ENCODE results near the gene ZNF556. TPM values are rescaled to one million over a fixed set of nuclear protein-coding genes. Genes with fewer than 3 reads are reported as not detected.

ZNF556 gene
- total RNA-seq, 2 donors from 2014 or later, result not detected

DNA sequence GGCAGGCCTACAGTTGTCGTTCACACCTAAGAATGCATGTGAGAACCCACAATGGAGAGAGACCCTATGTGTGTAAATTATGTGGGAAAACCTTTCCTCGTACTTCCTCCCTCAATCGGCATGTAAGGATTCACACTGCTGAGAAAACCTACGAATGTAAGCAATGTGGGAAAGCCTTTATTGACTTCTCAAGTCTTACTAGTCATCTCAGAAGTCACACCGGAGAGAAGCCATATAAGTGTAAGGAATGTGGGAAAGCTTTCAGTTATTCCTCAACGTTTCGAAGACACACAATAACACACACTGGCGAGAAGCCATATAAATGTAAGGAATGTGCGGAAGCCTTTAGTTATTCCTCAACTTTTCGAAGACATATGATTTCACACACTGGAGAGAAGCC, 14.5 kb upstream of the ZNF556 start:
- Histone ChIP-seq H3K27me3 (no peaks in the 10 kb centered on the region), H3K4me1 (no peaks in the 10 kb centered on the region), H3K4me3 (no peak overlapping the region), H3K9me3 (peaks cover 2 to 42% (median 3%) of the 10 kb centered on the region in 3 donors), H3K27ac (no peak overlapping the region), H3K36me3 (replicated peaks in 1 of 2; ENCODE audit: insufficient read depth in 1 of 2, low read depth in 2 of 2) (peaks cover 22 to 23% of the 10 kb centered on the region in 2 donors)
- 97 to 99% methylated on average over 10 of the region's 10 CpGs for WGBS, 2 donors
- TF ChIP-seq, protein P1, sequence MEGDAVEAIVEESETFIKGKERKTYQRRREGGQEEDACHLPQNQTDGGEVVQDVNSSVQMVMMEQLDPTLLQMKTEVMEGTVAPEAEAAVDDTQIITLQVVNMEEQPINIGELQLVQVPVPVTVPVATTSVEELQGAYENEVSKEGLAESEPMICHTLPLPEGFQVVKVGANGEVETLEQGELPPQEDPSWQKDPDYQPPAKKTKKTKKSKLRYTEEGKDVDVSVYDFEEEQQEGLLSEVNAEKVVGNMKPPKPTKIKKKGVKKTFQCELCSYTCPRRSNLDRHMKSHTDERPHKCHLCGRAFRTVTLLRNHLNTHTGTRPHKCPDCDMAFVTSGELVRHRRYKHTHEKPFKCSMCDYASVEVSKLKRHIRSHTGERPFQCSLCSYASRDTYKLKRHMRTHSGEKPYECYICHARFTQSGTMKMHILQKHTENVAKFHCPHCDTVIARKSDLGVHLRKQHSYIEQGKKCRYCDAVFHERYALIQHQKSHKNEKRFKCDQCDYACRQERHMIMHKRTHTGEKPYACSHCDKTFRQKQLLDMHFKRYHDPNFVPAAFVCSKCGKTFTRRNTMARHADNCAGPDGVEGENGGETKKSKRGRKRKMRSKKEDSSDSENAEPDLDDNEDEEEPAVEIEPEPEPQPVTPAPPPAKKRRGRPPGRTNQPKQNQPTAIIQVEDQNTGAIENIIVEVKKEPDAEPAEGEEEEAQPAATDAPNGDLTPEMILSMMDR (IDR thresholded peaks at IDR 0.05), result no peak
- TF ChIP-seq POLR2A (IDR thresholded peaks at IDR 0.05), result no peak
- intact Hi-C loops (cut with DNase I), result no loop called here
- ATAC-seq (no peak), DNase-seq (no peak)

DNA sequence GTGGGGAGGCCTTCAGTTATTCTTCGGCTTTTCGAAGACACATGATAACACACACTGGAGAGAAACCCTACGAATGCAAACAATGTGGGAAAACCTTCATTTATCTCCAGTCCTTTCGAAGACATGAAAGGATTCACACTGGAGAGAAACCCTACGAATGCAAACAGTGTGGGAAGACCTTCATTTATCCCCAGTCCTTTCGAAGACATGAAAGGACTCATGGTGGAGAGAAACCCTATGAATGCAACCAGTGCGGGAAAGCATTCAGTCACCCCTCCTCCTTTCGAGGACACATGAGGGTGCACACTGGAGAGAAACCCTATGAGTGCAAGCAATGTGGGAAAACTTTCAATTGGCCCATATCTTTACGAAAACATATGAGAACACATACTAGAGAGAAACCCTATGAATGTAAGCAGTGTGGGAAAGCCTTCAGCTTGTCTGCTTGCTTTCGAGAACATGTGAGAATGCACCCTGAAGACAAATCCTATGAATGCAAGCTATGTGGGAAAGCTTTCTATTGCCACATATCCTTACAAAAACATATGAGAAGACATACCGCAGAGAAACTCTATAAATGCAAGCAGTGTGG, 14.0 kb upstream of the ZNF556 start:
- H3K36me3 ChIP-seq (replicated peaks in 1 of 2; ENCODE audit: insufficient read depth in 1 of 2, low read depth in 2 of 2), result peaks cover 22 to 23% of the 10 kb centered on the region in 2 donors
- intact Hi-C loops (cut with DNase I), result no loop called here
- 94 to 96% methylated on average over 11 of the region's 11 CpGs for WGBS, 2 donors

DNA sequence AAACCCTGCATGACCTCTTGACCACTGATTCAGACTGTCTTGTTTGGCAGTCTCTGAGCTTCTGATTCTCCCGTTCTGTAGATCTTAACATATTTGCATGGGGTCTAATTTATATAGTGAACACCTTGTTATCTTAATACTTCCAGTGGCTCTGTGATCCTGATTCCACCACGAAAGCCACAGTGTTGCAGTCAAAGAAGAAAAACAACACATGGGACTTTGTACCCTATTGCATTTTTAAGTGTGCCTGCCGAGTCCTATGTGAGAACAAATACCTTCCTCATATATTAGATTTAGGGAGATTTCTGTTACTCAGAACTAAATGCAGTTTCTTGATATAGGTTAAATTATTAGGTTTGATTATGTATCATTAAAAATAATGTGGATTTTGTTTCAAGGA, 12.3 kb upstream of the ZNF556 start:
- H3K9me3 ChIP-seq, result peaks cover 2 to 42% (median 3%) of the 10 kb centered on the region in 3 donors
- no peaks in the 10 kb centered on the region for H3K27me3 ChIP-seq
- ATAC-seq (no peak), DNase-seq (no peak)
- H3K36me3 ChIP-seq (replicated peaks in 1 of 2; ENCODE audit: insufficient read depth in 1 of 2, low read depth in 2 of 2), result peaks cover 22 to 23% of the 10 kb centered on the region in 2 donors
- no peaks in the 10 kb centered on the region for H3K4me1 ChIP-seq
- H3K27ac ChIP-seq, result no peak overlapping the region
- intact Hi-C loops (cut with DNase I), result no loop called here
- WGBS, 2 donors, result 96 to 98% methylated on average over 3 of the region's 3 CpGs
- TF ChIP-seq, protein P1 (IDR thresholded peaks at IDR 0.05), result no peak
- no peak for TF ChIP-seq POLR2A (IDR thresholded peaks at IDR 0.05)
- H3K4me3 ChIP-seq, result no peak overlapping the region

More for the DNA sequence above, 14.0 kb upstream of the ZNF556 start:
- DNase-seq (no peak), ATAC-seq (no peak)
- no peaks in the 10 kb centered on the region for H3K27me3 ChIP-seq
- no peak for TF ChIP-seq POLR2A (IDR thresholded peaks at IDR 0.05)
- TF ChIP-seq, protein P1 (IDR thresholded peaks at IDR 0.05), result no peak
- H3K4me3 ChIP-seq, result no peak overlapping the region
- H3K27ac ChIP-seq, result no peak overlapping the region
- H3K9me3 ChIP-seq, result peaks cover 2 to 42% (median 3%) of the 10 kb centered on the region in 3 donors
- H3K4me1 ChIP-seq, result no peaks in the 10 kb centered on the region

DNA sequence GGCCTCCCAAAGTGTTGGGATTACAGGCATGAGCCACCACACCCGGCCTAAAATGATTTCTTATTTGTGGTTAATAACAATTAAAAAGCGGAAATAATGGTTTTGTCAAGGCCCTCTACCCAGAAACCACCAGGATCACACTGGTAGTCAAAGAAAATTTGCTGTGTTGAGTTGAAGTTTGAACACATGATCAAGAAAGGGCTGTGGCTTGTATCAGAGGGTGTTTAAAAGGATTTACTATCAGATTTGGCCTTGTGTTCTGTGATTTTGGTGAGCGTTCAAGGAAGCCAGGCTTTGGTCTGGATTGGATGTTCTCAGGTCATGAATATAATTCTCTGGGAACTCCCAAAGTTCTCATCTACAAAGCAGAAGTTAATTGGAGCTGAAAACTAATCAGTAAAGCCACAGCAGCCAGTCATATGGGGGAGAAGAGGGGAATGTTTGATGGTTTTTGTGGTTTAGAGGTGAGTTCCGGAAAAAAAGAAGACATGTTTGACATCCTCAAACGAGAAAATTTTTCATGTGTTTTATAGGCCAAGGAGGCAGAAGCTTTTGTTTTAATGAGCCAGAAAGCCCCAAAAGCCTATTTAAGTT, 10.6 kb upstream of the ZNF556 start:
- intact Hi-C loops (cut with DNase I), result no loop called here
- Histone ChIP-seq H3K36me3 (replicated peaks in 1 of 2; ENCODE audit: insufficient read depth in 1 of 2, low read depth in 2 of 2) (peaks cover 17 to 18% of the 10 kb centered on the region in 2 donors), H3K4me1 (no peaks in the 10 kb centered on the region), H3K9me3 (peaks cover 2 to 42% (median 3%) of the 10 kb centered on the region in 3 donors), H3K4me3 (no peak overlapping the region), H3K27me3 (no peaks in the 10 kb centered on the region), H3K27ac (no peak overlapping the region)
- ATAC-seq (no peak), DNase-seq (no peak)
- WGBS, 2 donors, result 91 to 95% methylated on average over 5 of the region's 5 CpGs
- no peak for TF ChIP-seq POLR2A (IDR thresholded peaks at IDR 0.05)
- TF ChIP-seq, protein P1 (IDR thresholded peaks at IDR 0.05), result no peak

DNA sequence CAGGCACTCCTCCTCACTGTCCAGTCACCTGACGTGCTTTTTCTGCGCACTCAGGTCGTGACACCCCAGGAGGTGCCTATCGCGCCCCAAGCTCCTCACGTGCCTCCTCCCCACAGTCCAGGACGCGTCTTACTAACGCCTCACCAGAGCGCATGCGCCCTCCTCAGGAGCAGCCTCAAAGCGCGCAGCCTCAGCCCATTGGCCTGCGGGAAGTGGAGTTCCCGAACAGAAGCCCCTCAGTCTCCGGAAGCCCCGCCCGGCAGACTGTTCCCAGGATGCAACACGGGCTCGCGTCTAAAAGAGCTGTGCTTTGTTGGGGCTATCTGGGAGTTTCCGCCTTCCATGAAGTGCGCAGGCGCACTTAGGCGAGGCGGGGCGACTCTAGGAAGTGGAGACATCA, 8.3 kb upstream of the ZNF556 start:
- Histone ChIP-seq H3K4me3 (no peak overlapping the region), H3K27me3 (no peaks in the 10 kb centered on the region), H3K4me1 (no peaks in the 10 kb centered on the region), H3K36me3 (replicated peaks in 1 of 2; ENCODE audit: insufficient read depth in 1 of 2, low read depth in 2 of 2) (no peaks in the 10 kb centered on the region), H3K27ac (no peak overlapping the region), H3K9me3 (peaks cover 2 to 21% (median 2%) of the 10 kb centered on the region in 3 donors)
- ATAC-seq, result no peak
- intact Hi-C loops (cut with DNase I), result no loop called here
- 63 to 84% methylated on average over 22 of the region's 27 CpGs for WGBS, 2 donors
- TF ChIP-seq POLR2A (IDR thresholded peaks at IDR 0.05), result no peak
- TF ChIP-seq, protein P1 (IDR thresholded peaks at IDR 0.05), result no peak
- no peak for DNase-seq

All from body of pancreas (tissue), 4 donors.